Vagina (tissue), 2 donors: Measurements from ENCODE around the gene ALX3. TPM values are rescaled to one million over a fixed set of nuclear protein-coding genes. Genes with fewer than 3 reads are reported as not detected.
A peak's percentile ranks its signal among the peaks of the same experiment; 100 is the strongest.

Experiments used
- DNase-seq, 2 donors: peaks; one replicate each; pipeline ENCODE4 v3.0.0-alpha.2; 2017; ENCODE audit errors: extremely low spot score in 2 of 2
- H3K27ac ChIP-seq: fragments of 200-600 bp; sonication (generic); one replicate; pipeline ENCODE4 v1.5.1; 2019
- H3K27me3 ChIP-seq: fragments of 200-600 bp; sonication (generic); one replicate; pipeline ENCODE4 v1.5.1; 2019
- H3K36me3 ChIP-seq, 2 donors: fragments of 200-600 bp; sonication (generic); one replicate each; pipeline ENCODE4 v1.5.1; 2017 to 2019
- H3K4me1 ChIP-seq: fragments of 200-600 bp; sonication (generic); one replicate; pipeline ENCODE4 v1.5.1; 2019
- H3K4me3 ChIP-seq, 2 donors: fragments of 200-600 bp; sonication (generic); 1 replicate in 1 of 2; 2 replicates in 1 of 2; pipeline ENCODE4 v1.5.1; 2016 to 2019
- H3K9me3 ChIP-seq: fragments of 200-600 bp; sonication (generic); one replicate; pipeline ENCODE4 v1.5.1; 2019
- POLR2A ChIP-seq, 2 donors: fragments of 450-650 bp; IDR thresholded peaks; one replicate each; pipeline ENCODE4 v1.6.1; 2017; ENCODE audit warnings: antibody characterized with exemption in 2 of 2, mild to moderate bottlenecking in 2 of 2, moderate library complexity in 2 of 2
- POLR2AphosphoS5 ChIP-seq, 2 donors: sonication (generic); formaldehyde crosslinking; IDR thresholded peaks; one replicate each; pipeline ENCODE4 v1.9.0; 2017; ENCODE audit warnings: antibody characterized with exemption in 2 of 2, mild to moderate bottlenecking in 2 of 2, low read depth in 1 of 2; ENCODE audit not compliant: insufficient read depth in 1 of 2
- intact Hi-C: fragments of 100-400 bp; cut with DNase I; formaldehyde crosslinking; loops from one replicate; pipeline ENCODE4 v1.15.1; 2023
- total RNA-seq: library from RNA; depleted of rRNA; stranded (reverse); fragments of >200 nt; gene quantifications from one replicate; pipeline ENCODE4 v1.2.3, GENCODE V29; 2016
- TF ChIP-seq, protein P1 (sequence below), 3 experiments: fragments of 450-650 bp in 2 of 3; fragments of 200-600 bp in 1 of 3; sonication (generic) in 1 of 3; IDR thresholded peaks; one replicate each; pipeline ENCODE4 v1.5.1; 2017 to 2019; ENCODE audit warnings: antibody characterized with exemption in 3 of 3, mild to moderate bottlenecking in 2 of 3, moderate library complexity in 2 of 3

The ALX3 gene
- total RNA-seq, 1 donor from 2014 or later: not detected

DNA sequence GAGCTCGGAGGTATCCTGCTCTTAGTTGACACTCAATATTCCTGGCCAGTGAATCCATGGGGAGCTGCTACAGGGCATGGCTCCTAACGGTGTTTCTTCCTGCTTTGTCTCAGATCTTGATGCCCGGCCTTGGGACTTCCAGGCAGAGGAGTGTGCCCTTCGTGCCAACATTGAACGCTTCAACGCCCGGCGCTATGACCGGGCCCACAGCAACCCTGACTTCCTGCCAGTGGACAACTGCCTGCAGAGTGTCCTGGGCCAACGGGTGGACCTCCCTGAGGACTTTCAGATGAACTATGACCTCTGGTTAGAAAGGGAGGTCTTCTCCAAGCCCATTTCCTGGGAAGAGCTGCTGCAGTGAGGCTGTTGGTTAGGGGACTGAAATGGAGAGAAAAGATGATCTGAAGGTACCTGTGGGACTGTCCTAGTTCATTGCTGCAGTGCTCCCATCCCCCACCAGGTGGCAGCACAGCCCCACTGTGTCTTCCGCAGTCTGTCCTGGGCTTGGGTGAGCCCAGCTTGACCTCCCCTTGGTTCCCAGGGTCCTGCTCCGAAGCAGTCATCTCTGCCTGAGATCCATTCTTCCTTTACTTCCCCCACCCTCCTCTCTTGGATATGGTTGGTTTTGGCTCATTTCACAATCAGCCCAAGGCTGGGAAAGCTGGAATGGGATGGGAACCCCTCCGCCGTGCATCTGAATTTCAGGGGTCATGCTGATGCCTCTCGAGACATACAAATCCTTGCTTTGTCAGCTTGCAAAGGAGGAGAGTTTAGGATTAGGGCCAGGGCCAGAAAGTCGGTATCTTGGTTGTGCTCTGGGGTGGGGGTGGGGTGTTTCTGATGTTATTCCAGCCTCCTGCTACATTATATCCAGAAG, 16.7 kb downstream of the ALX3 start:
- no peaks in the 10 kb centered on the region for H3K27me3 ChIP-seq
- H3K27ac ChIP-seq: no peak overlapping the region
- H3K4me1 ChIP-seq: peaks cover 6% of the 10 kb centered on the region
- no peak for TF ChIP-seq POLR2A (IDR thresholded peaks at IDR 0.05)
- TF ChIP-seq, protein P1, sequence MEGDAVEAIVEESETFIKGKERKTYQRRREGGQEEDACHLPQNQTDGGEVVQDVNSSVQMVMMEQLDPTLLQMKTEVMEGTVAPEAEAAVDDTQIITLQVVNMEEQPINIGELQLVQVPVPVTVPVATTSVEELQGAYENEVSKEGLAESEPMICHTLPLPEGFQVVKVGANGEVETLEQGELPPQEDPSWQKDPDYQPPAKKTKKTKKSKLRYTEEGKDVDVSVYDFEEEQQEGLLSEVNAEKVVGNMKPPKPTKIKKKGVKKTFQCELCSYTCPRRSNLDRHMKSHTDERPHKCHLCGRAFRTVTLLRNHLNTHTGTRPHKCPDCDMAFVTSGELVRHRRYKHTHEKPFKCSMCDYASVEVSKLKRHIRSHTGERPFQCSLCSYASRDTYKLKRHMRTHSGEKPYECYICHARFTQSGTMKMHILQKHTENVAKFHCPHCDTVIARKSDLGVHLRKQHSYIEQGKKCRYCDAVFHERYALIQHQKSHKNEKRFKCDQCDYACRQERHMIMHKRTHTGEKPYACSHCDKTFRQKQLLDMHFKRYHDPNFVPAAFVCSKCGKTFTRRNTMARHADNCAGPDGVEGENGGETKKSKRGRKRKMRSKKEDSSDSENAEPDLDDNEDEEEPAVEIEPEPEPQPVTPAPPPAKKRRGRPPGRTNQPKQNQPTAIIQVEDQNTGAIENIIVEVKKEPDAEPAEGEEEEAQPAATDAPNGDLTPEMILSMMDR (IDR thresholded peaks at IDR 0.05): peak; percentile 65 to 93 (median 82)
- intact Hi-C loops: loop anchor here (5.0 kb wide), 1 partner anchor 54 kb away; no protein-coding TSS in a partner anchor
- no peak overlapping the region for H3K4me3 ChIP-seq
- DNase-seq: no peak
- H3K9me3 ChIP-seq: no peaks in the 10 kb centered on the region
- peaks cover 8 to 92% of the 10 kb centered on the region in 2 donors for H3K36me3 ChIP-seq

DNA sequence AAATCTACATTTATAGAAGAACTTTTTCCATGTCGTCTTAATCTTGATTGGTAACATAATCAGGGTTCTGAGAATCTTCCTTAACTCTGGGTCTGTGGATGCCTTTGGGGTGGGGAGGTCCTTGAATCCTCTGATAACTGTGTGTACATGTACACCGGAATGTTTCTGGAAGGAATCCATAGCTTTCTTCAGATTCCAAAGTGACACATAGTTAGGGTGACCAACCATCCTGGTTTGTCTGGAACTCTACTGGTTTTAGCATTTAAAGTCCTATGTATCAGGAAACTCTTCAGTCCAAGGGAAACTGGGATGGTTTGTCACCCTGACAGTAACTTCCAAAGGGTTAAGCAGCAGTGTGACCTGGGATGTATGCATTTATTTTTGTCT, 19.2 kb downstream of the ALX3 start:
- Histone ChIP-seq H3K27ac (no peak overlapping the region), H3K27me3 (no peaks in the 10 kb centered on the region), H3K36me3 (peaks cover 4 to 91% of the 10 kb centered on the region in 2 donors), H3K4me1 (peaks cover under 1% of the 10 kb centered on the region), H3K4me3 (no peak overlapping the region), H3K9me3 (no peaks in the 10 kb centered on the region)
- intact Hi-C loops: loop anchor here (5.0 kb wide), 1 partner anchor 56 kb away; no protein-coding TSS in a partner anchor
- TF ChIP-seq, protein P1 (IDR thresholded peaks at IDR 0.05): no peak
- TF ChIP-seq POLR2A (IDR thresholded peaks at IDR 0.05) (no peak), POLR2AphosphoS5 (IDR thresholded peaks at IDR 0.05; ENCODE audit: insufficient read depth in 1 of 2, low read depth in 1 of 2) (no peak)
- no peak for DNase-seq

DNA sequence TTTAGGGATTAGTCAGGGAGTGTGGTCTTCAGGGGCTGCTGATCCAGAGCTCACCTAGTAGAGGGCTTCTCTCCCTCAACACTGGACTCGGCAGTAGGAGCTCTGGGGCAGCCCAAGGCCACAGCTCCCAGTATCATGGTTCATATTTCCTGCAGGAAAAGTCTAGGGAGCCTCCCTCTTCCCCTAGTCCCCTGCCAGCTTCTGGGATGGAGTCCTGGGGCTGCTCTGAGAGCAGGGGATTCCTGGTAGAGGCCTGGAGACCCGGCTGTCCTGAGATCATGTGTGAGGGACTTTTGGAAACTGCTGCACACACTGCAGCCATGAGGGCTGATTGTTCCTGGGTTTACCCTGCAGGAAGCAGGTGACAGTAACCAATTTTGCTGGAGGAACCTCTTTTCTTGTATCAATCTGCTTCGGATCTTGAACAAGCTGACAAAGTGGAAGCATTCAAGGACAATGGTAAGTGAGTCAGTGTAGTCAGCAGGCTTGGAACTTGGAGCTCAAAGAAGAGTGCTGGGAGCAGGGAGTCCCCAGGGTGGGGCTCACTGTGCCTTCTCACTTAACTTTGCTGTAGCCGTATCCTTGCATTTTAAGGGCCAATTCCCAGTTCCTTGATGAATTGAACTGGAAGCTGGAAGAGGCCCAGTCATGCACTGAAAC, 19.7 kb downstream of the ALX3 start:
- Histone ChIP-seq H3K27ac (no peak overlapping the region), H3K27me3 (no peaks in the 10 kb centered on the region), H3K4me3 (no peak overlapping the region), H3K9me3 (no peaks in the 10 kb centered on the region), H3K36me3 (peaks cover 4 to 91% of the 10 kb centered on the region in 2 donors), H3K4me1 (no peaks in the 10 kb centered on the region)
- no peak for TF ChIP-seq POLR2AphosphoS5 (IDR thresholded peaks at IDR 0.05; ENCODE audit: insufficient read depth in 1 of 2, low read depth in 1 of 2)
- TF ChIP-seq POLR2A (IDR thresholded peaks at IDR 0.05): no peak
- TF ChIP-seq, protein P1 (IDR thresholded peaks at IDR 0.05): no peak
- DNase-seq: no peak
- intact Hi-C loops: loop anchor here (5.0 kb wide), 1 partner anchor 57 kb away; no protein-coding TSS in a partner anchor

DNA sequence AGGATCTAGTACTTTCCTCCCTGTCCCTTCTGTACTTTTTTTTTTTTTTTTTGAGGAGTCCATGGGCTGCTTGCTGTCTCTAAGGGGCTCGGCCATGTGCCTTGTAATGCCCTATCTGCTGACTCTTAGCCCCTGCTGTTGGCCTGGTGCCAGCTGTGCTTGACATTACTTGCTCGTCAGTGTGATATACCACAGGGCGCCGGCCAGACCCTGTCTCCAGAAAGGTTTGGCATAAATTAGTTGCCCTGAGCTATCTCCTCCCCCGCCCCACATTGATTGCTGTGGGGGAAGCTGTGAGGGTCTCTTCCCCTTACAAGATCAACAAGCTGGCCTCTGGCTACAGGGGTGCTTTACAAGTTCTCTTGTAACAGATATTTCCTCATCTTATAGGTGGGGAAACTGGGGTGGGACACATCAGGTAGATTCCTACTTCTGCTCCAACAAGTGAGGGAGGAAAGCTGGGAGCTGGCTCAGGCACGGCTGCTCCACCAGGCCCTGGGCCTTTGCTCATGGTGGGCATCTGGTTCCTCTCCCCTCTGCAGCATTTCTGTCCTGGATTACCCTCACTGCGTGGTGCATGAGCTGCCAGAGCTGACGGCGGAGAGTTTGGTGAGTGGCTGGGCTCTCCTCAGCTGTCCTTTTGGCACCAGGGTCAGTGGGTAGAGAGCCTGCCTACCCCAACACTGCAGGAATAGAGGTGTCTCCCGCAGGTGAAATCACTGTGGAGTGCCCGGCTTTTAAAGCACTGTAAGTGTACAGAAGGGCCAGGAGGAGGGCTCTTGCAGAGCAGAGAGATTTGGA, 20.5 kb downstream of the ALX3 start:
- no peaks in the 10 kb centered on the region for H3K9me3 ChIP-seq
- intact Hi-C loops: loop anchor here (5.0 kb wide), 1 partner anchor 57 kb away; no protein-coding TSS in a partner anchor
- peaks cover 4 to 90% of the 10 kb centered on the region in 2 donors for H3K36me3 ChIP-seq
- H3K27me3 ChIP-seq: no peaks in the 10 kb centered on the region
- DNase-seq: no peak
- H3K4me1 ChIP-seq: no peaks in the 10 kb centered on the region
- no peak overlapping the region for H3K27ac ChIP-seq
- H3K4me3 ChIP-seq: no peak overlapping the region
- TF ChIP-seq, protein P1 (IDR thresholded peaks at IDR 0.05): no peak
- TF ChIP-seq POLR2AphosphoS5 (IDR thresholded peaks at IDR 0.05; ENCODE audit: insufficient read depth in 1 of 2, low read depth in 1 of 2) (no peak), POLR2A (IDR thresholded peaks at IDR 0.05) (no peak)
